NCI-H774 (cell line): ENCODE measurements around the gene RIT1.
"Not testable (repeated sequence)": the region's sequence is repeated elsewhere in the genome, so short reads cannot be mapped to it uniquely, and the experiment has no call there.

Experiments
- DNase-seq: peaks from one replicate; lab custom pipeline; 2025; lab: John Stamatoyannopoulos, UW

RIT1 gene

DNA sequence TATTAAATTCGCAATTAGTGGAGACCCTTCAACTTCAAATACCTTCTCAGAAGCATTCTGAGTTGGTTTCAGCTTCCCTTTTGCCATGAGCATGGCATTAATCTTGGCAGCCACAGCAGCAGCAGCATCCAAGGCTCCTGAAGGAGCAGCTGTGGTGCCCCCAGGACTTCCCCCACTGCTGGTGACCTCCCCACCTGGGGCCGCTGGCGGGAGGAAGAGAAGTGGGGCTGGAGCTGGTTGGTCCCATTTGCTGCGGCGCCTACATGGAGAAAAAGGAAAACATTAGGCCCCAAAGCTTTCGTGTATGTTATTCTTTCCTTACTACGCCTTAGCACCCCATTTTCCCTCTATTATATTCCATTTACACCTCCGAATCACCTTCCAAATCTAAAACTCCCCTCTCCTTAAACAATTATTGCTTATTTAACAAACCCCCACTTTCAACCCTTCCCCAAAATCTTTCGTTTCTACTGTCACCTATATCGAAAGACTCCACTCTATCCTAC lies 22.5 kb upstream of the RIT1 start:
- no peak for DNase-seq

DNA sequence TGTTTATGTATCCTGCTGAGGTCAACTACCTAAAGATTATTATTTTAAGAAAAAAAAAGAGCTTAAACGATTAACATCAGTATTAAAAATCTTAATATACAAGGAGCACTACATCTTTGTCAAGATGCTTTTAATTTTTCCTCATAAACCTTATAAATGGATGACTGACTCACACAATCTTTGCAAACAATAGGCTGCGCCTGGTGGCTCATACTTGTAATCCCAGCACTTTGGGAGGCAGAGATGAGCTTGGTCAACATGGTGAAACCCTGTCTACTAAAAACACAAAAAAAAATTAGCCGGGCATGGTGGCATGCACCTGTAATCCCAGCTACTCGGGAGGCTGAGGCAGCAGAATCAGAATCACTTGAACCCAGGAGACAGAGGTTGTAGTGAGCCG lies 21.3 kb upstream of the RIT1 start:
- DNase-seq = no peak

DNA sequence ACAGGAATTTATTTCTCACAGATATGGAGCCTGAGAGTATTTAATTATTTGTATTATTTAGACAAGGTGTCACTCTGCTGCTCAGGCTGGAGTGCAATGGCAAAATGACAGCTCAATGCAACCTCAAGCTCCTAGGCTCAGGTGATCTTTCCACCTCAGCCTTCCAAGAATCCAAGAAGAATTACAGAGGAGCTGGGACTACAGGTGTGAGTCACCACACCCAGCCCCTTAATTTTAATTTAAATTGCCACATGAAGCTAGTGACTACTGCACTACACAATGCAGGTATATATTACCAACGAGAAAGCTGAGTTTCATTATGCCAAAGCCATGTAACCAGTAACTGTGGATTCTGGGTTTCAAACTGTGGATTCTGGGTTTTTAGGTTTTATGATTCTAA lies 20.9 kb upstream of the RIT1 start:
- no peak for DNase-seq

DNA sequence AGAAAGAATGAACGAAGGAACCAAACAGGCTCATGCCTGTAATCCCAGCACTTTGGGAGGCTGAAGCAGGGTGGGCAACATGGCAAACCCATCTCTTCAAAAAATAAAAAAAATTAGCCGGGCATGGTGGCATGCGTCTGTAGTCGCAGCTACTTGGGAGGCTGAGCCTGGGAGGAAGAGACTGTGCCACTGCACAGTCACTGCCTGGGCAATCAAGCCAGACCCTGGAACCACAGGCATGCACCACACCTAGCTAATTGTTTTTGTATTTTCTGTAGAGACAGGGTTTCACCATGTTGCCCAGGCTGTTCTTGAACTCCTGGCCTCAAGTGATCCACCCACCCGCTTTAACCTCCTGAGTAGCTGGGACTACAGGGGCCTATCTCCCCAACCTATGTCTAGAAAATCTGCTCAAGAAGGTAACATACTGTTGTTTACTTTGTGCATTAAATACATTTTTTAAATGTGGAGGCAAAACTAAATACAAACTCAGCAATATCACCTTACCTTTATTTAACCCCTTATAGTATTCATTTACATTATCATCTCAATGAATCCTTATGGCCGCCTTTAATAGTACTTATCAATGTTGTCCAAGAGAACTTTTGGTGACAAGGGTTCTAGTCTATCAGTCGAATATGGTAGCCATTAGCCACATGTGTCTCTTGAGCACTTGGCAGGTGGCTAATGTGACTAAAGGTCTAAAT lies 20.3 kb upstream of the RIT1 start:
- DNase-seq = no peak

DNA sequence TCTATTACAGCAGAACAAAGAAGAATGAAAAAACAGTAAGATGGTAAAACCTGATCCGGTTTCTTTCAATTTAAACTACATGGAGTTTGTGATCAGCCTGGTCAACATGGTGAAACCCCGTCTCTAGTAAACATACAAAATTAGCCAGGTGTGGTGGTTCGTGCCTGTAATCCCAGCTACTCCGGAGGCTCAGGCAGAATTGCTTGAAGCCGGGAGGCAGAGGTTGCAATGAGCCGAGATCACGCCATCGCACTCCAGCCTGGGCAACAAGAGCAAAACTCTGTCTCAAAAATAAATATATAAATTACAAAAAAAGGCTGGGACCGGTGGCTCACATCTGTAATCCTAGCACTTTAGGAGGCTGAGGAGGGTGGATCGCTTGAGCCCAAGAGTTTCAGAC lies 19.6 kb upstream of the RIT1 start:
- DNase-seq = not testable (repeated sequence)

DNA sequence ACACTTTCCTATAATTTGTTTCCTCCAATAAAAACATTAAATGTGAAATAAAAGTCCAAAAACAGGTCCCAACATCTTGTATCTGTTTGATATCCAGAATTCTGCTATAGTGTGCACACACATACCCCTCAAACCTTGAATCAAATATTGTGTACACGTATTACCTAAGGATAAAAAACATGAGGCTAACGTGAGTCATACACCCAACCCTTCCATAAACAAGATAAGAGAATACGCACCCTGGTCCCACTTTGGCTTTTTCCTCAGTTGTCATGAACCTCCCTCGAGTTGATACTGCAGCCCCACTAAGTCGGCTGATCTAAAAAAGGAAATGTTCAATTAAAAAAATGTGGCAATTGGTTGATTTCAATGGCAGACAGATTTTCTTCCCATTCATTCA lies 17.9 kb upstream of the RIT1 start:
- no peak for DNase-seq

DNA sequence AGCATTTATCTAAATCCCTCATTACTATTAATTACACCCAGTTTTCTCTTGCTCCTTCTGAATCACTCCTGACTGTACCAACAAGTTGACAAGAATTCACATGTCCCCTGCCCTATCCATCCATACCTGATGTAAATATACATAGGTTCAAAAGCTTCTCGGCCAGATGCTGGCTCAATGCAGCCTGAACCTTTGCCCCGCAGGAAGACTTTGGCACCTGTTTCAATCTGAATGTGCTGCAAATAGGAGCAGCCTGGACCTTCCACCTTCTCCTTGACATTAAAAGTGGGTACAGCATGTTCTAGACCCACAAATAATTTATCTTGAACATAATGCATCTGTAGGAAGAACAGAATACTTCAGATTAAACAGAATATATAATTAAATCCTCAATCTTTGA lies 14.4 kb upstream of the RIT1 start:
- DNase-seq = no peak

DNA sequence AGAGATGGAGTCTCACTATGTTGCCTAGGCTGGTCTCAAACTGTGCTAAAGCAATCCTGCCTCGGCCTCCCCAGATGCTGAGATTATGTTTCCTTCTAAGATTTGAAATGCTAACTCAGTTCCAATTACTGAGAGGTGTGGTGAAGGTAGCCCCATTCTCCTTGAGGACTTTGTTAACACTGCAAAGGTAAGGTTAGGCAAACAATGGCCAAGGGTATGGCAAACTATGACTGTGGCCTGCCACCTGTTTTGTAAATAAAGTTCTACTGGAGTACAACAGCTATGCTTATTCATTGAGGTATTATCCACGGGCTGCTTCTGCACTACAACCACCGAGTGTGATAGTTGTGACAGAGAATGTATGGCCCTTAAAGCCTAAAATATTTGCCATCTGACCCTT lies 9.6 kb upstream of the RIT1 start:
- DNase-seq = no peak

DNA sequence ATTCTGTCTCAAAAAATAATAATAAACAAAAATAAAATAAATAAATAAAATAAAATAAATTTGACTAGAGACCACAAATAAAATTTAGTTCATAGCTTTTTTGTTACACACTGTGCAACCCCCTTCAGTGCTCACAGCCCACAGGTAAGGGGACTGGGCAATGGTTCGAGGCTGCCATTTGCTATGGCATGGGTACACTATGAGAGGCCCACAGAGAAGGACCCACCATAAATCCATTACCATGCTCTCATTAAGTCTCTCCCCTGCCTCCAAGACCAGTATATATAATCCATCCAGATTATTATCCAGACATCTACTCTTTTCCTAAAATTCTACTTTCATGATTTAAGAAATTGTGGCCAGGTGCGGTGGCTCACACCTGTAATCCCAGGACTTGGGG lies 8.7 kb upstream of the RIT1 start:
- no peak for DNase-seq

DNA sequence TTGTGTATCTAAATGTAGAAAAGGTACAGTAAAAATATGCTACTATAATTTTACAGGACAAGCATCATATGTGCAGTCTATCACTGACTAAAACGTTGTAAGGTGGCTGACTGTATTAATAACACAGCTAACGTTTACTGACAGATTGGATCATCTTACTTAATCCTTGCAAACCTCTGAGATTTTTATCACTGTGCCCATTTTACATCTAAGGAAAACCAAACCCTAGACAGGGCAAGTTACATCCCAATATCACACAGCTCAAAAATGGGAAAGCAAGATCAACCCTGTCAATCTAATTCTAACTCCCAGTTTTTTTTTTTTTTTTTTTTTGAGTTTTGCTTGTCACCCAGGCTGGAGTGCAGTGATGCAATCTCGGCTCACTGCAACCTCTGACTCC lies 7.5 kb upstream of the RIT1 start:
- no peak for DNase-seq

DNA sequence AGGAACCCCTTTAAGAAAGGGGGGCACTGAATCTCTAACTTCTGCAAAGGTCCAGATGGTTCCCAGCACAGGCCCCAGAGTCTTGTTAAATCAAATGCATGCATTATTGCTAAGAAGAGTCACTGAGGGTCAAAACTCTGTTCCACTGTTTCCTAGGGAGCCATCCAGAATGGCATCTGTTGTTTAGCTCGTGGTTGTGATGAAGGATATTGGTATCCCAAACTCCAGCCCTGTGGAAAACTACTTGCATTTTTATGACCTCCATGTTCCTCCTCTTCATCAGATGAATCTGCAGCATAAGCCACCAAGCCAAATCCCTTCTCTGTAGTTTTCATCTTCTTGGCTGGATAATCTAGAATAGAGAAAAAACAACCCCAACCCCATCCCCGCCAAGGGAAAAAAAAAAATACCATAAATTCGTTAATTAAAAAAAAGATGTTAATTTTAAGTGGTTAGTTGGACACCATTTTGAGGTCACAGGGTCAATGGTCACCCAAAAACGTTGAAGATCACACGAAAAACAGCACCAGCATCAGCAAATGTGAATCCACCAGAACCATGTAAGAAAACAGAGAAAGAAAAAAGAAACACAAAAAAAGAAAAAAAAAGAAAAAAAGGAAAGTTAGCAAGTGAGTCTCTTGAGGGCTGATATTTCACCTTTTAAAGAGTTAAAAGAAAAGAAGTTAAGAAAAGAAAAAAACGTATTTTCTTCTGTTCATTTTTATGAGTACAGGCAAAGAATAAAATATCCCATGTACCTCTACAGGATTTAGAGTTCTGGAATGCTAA lies 3.0 kb upstream of the RIT1 start:
- DNase-seq = no peak

DNA sequence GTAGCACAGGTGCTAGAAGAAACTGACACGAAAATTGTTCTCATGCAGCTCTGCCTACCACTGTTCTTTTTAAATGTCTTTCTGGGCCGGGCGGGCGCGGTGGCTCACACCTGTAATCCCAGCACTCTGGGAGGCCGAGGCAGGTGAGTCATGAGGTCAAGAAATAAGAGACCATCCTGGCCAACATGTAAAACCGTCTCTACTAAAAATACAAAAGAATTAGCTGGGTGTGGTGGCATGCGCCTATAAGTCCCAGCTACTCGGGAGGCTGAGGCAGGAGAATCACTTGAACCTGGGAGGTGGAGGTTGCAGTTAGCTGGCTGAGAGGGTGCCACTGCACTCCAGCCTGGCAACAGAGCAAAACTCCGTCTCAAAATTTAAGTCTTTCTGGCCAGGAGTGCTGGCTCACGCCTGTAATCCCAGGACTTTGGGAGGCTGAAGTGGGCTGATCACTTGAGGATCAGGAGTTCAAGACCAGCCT lies 947 bp upstream of the RIT1 start:
- DNase-seq = no peak

DNA sequence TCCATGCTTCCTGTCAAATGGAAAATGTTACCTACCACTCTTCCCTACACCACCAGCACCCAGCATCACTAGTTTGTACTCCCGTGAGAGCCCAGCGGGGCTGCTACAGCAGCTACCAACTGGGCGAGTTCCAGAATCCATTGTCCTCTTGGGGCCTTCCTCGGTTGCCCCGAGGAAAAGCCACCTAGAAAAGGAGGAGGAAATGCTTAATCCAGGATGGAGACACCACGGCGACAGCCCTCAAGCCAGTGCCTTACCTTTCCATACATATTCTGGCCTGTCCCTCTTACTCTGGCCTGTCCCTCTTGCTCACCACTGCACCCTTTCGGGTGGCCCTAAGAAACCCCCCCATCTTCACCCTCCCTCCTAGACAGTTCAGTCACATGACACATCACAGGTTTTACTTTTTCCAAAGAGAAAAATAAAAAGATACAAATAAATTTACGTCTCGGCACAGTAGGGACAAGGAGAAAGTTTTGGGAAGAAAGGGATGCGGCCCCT lies 478 bp downstream of the RIT1 start:
- no peak for DNase-seq

DNA sequence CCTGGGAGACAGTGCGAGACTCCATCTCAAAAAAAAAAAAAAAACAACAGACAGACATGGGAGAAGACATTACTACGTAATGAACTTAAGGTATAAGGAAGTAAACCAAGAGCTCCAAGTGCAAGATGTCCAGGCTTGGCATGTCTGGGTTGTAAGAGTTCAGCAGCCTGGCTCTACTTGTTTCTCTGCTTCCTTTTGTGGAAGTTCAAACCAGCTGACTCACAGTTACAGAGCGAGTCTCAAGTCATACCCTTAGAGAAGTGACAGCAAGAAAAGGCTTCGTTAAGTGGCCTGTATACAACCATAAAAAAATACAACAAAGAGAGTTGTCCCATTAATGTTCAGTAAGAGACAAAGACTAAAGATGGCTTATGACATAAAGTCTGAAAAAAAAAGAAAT lies 1.3 kb downstream of the RIT1 start:
- DNase-seq = no peak

DNA sequence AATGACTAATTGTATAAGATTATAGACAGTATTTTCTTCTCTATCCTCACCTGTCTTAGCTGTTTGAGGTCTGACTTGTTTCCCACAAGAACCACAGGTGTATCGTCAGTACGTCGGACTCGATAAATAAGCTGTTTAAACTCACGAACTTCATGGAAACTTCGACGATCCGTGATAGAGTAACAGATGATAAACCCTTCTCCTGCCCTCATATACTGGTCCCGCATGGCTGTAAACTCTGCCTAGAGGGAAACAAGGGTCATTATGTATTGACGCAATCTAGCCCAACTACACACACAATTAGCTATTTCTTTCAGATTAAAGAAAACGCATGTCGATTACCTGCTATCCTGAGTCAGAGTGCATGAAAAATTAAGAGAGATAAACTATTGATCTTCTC lies 6.9 kb downstream of the RIT1 start:
- no peak for DNase-seq

DNA sequence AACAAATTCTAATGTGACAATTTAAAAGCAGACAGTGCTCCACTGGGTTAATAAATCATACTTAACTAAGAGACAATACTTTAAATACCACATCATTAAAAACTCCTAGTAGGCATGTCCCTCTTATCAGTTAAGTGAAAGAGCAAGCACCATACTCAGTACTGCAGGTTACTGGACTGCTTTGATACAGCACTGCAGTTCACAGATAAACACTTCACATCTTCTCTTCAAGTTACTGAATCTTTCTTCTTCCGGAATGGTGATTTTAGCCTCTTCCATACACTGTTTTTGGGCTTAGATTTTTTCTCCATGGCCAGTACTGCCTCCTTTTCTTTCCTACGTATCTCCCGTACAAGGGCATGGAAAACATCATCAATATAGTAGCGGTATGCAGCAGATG lies 11.0 kb downstream of the RIT1 start:
- no peak for DNase-seq

DNA sequence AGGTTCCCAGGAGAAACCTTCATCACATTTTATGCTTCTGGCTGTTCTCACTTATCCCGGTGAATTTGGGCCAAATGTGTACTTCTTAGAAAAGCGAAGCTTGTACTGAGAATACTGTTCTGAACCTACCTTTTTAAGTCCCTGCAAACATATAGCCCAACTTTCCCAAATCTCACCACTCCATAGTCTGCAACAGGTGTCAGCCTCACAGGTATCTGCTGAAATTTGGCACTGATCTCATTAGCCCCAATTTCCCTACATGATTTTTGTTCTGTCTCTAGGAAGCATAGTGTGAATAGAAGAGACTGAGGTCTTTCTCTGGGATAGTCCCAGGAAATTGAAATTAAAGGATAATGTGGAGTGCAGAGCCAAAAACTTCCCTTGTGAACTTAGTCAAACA lies 11.5 kb downstream of the RIT1 start:
- DNase-seq = no peak

DNA sequence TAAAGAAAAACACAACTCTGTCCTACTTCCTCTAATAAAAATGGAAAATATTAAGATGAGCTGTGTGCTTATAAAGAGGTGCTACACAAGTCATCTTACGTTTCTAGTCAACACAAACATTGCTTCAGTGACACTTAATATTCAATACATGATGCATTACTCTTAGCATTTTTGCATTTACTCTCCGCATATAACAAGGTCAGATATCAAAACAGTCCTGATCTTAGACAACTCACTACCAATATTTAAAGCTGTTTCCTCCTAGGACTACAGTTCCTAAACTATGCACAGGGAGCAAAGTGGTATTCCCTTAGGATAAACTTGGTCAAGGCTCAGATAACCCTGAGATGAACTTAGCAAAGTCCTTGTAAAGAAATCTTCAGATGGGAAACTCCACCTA lies 12.3 kb downstream of the RIT1 start:
- DNase-seq = no peak

DNA sequence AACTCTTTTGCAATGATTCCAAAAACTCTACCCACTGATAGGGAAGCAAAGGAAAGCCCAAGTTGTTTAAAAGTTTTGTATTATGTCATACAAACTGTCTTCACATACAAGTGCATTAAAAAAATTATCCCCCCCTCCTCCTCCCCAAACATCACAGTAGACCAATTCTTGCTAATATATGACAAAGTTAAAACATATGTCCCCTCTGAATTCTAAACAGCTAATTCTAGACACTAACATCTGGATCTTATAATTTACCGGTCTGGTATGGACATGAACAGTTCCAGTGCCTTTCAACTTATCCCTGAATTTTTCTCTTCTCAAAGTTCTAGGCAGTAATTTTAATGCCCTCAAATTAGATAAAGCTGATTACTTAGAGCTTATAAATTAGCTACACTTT lies 13.4 kb downstream of the RIT1 start:
- no peak for DNase-seq

DNA sequence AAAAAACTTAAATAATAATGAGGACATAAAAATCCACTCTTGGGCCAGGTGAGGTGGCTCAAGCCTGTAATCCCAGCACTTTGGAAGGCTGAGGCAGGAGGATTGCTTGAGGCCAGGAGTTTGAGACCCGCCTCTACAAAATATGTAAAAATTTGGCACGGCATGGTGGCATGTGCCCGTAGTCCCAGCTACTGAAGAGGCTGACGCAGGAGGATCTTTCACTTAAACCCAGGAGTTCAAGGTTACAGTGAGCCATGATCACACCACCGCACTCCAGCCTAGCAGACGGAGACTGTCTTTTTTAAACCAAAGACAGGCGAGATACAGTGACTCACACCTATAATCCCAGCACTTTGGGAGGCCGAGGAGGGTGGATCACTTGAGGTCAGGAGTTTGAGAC lies 14.7 kb downstream of the RIT1 start:
- not testable (repeated sequence) for DNase-seq

DNA sequence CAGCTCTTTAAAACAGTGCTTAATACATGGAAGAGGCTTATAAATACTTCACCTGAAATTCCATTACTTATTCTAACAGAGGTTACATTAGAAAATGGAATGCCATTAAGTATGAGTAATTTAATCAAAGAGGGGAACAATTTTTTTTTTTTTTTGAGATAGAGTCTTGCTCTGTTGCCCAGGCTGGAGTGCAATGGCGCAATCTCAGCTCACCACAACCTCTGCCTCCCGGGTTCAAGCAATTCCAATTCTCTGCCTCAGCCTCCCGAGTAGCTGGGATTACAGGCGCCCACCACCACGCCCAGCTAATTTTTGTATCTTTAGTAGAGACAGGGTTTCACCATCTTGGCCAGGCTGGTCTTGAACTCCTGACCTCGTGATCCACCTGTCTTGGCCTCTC lies 15.5 kb downstream of the RIT1 start:
- not testable (repeated sequence) for DNase-seq

DNA sequence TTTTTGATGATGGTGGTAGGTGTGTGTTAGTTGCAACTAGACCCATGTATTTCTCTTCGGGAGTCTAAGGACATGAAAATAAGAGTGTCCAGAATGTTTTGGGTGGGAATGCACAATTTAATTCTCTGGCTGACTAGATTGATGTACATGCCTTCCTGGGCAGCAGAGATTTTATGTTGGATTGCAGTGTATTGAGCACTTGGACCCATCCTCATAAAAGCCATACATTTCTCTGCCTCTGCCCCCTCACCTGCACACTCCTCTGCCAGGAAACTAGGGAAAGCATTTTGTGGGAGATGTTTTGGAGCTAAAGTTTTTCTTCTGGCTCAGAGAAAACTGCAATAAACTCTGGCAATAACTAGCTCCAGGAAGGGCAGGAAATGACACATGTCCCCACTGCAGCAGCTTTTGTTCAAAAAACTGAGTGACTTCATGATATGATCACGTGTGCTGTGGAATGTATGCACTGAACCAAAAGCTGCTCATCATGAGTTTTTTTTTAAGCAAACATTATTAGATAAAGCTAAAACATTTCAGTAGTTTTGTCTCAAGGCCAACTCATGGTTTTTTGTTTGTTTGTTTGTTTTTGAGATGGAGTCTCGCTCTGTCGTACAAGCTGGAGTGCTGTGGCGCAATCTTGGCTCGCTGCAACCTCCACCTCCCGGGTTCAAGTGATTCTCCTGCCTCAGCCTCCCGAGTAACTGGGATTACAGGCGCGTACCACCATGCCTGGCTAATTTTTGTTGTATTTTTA lies 17.6 kb downstream of the RIT1 start:
- no peak for DNase-seq

DNA sequence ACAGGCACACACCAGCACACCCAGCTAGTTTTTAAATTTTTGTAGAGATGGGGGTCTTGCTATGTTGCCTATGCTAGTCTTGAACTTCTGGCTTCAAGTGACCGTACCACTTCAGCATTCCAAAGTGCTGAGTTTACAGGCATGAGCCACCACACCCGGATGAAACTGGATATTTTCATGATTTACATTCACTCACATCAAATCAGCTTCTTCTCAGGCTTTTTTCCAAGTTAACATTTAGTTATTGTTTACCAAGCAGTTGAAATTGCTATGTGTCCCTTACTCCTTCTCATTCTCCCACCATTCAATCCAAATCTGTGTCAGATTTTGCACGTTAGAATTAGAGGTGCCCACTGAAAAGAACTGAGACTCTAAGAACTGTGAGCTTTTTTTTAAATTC lies 18.4 kb downstream of the RIT1 start:
- no peak for DNase-seq
